GM19035 (cell line): ENCODE results near the gene BMP8A.
A peak's percentile ranks its signal among the peaks of the same experiment; 100 is the strongest.
"Not testable (repeated sequence)": the region's sequence is repeated elsewhere in the genome, so short reads cannot be mapped to it uniquely, and the experiment has no call there.

Source experiments
- ATAC-seq: cut with Tn5 transposase; IDR thresholded peaks from one replicate; pipeline ENCODE4 v1.9.1; 2021; ENCODE audit not compliant: unreplicated experiment

Gene BMP8A

DNA sequence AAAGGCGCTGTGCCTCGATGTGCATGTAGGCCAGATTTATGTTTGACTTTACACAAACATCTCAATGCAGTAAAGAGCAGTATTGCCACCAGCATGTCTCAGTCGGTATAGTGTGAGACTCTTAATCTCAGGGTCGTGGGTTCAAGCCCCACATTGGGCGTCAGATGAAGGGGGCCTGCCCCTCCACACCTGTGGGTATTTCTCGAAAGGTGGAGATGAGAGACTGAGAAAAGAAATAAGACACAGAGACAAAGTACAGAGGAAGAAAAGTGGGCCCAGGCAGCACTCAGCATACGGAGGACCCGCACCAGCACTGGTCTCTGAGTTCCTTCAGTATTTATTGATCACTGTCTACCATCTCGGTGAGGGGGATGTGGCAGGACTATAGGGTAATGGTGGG is 13.0 kb downstream of the BMP8A start:
- ATAC-seq = not testable (repeated sequence)

DNA sequence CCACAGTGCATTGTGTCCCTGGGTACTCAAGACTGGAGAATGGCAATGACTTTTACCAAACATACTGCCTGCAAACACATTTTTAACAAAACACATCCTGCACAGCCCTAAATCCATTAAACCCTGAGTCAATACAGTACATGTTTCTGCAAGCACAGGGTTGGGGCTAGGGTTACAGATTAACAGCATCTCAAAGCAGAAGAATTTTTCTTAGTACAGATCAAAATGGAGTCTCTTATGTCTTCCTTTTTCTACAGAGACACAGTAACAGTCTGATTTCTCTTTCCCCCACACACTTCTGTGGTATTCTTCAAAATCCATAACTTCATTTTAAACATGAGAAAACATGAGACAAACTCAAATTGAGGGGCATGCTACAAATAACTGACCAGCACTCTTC is 13.9 kb downstream of the BMP8A start:
- no peak for ATAC-seq

GRCh38 chr1:39507230-39507928 is 15.9 kb downstream of the BMP8A start:
- no peak for ATAC-seq

DNA sequence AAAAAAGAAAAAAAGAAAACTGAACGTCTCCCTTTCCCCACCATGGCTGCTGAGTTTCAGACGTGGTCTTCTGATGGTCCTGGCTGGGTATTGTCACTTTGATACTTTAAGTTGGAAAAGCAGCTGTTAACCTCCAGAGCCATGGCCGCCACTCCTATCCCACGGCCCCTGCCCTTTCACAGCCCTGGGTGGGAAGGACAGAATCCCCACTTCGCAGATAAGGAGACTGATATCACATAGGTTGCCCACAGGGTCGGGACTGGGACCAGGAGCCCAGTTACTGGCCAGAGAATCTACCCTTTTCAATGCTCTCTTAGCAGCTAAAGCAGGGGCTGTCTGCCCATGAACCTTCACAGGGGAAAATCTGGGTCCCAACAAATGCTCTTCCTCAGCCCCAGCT is 16.8 kb downstream of the BMP8A start:
- ATAC-seq = no peak

DNA sequence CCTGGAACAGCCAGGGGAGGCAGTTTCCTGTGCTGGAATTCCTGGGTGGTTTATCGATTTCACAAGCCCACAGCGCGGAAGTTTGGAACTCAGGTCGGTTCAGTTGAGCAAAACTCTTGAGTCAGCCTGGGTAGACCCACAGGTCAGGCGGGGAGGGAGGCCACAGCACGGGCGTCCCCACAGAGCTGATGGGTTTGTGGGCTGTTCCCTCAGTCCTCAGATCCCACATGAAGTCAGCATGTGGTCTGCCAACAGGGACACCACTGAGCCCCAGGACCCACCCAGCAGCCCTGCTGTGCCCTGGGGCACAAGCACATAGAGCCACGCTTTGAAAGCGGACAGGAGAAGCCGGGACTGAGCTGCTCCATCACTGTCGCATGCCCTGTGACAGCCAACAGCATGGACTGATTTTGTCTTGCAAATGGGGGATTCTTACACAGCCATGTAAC is 17.4 kb downstream of the BMP8A start:
- peak; percentile 15 for ATAC-seq

DNA sequence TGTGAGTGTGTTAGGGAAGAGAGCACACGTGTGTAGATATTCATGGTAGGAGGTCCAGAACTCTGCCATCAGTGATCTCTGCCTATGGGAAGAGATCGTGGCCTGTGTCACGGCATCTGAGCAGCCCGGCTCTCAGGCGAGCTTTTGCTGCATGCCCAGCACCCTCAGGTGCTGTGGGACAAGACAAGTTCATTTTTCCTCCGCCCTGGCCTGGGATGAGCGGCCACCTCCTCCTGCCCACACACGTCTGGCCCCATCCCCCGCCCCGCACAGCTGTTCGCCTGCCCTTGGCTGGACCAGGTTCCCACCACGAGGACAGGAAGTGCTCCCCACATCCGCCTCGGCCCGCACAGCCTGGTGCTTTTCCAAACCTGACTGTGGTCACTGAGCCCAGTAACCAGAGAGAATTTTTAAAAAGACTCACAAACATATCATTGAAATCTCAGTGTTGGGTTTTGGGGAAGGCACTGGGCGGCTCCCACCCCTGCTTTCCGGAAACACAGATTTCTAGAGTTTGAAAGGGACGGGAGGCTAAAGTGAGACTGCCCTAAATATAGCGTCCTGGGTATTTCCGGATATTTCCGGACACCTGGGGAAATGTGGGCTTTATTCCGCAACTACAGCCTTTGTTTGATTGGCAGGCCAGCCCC is 18.0 kb downstream of the BMP8A start:
- peak; percentile 63 for ATAC-seq

- not testable (repeated sequence) for ATAC-seq
Measured at GRCh38 chr1:39510570-39511186, 19.2 kb downstream of the BMP8A start.

- not testable (repeated sequence) for ATAC-seq
Measured at GRCh38 chr1:39511477-39511876, 20.0 kb downstream of the BMP8A start.

DNA sequence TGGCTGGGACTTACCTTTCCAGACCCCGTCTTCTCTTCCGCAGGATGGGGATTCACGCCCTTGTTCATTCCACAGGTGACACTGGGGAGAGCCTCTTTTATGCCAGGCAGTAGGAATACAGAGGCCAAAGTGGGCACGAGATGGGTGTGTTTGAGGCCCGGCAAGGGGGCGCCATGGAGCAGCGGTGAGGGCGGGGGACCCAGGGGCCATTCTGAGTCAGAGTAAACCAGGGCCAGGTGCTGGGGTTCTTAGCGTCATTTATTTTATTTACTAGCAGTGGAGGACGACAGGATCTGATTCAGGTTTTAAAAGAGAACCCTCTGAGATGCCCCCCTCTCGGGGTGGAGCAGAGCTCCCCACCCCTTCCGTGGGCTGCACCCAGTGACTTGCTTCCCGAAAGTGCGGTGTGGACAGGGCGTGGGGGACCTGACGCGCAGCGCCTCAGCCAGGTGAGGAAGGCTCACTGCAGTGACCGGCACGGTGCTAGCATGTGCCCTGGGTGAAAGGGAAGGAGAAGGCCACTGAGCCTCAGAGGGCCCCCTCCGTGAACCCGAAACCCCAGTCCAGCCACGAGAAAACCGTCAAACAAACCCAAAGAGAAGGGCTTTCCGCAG is 20.9 kb downstream of the BMP8A start:
- ATAC-seq = not testable (repeated sequence)

GRCh38 chr1:39514710-39515124 is 23.3 kb downstream of the BMP8A start:
- ATAC-seq = not testable (repeated sequence)

DNA sequence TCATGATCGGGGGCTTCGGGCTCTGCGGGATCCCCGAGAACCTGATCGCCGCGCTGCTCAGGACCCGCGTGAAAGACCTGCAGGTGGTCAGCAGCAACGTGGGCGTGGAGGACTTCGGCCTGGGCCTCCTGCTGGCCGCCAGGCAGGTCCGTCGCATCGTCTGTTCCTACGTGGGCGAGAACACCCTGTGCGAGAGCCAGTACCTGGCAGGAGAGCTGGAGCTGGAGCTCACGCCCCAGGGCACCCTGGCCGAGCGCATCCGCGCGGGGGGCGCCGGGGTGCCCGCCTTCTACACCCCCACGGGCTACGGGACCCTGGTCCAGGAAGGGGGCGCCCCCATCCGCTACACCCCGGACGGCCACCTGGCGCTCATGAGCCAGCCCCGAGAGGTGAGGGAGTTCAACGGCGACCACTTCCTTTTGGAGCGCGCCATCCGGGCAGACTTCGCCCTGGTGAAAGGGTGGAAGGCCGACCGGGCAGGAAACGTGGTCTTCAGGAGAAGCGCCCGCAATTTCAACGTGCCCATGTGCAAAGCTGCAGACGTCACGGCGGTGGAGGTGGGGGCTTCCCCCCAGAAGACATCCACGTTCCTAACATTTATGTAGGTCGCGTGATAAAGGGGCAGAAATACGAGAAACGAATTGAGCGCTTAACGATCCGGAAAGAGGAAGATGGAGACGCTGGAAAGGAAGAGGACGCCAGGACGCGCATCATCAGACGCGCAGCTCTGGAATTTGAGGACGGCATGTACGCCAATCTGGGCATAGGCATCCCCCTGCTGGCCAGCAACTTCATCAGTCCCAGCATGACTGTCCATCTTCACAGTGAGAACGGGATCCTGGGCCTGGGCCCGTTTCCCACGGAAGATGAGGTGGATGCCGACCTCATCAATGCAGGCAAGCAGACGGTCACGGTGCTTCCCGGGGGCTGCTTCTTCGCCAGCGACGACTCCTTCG is 24.0 kb downstream of the BMP8A start:
- not testable (repeated sequence) for ATAC-seq

DNA sequence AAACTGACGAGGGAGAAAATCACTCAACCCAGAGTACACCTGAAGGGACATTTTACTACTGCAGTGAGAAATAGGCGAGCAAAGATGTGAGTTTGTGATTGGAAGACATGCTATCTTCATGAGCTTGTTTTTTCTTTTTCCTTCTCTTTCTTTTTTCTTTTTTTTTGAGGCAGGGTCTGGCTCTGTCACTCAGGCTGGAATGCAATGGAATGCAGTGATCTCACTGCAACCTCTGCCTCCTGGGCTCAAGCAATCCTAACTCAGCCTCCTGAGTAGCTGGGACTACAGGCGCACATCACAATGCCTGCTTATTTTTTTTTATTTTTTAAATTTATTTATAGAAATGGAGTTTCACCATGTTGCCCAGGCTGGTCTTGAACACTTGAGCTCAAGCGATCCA is 25.4 kb downstream of the BMP8A start:
- not testable (repeated sequence) for ATAC-seq

GRCh38 chr1:39517936-39518335 is 26.5 kb downstream of the BMP8A start:
- not testable (repeated sequence) for ATAC-seq

GRCh38 chr1:39519376-39519775 is 27.9 kb downstream of the BMP8A start:
- not testable (repeated sequence) for ATAC-seq

DNA sequence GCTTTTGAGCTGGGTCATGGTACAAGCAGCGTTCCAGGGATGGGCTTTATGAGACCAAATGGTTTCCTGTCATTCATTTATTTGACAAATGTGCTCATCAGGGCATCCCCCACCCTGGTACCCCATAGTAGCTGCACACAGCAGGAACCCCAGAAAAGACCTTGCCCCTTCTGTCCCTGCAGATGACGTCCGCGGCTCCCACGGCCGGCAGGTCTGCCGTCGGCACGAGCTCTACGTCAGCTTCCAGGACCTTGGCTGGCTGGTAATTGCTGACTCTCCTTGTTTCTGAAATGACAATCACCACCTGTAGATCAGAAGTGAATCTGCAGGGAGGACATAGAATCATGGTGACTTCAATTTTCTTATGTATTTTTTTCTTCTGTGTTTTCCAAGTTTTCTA is 30.8 kb downstream of the BMP8A start:
- not testable (repeated sequence) for ATAC-seq

DNA sequence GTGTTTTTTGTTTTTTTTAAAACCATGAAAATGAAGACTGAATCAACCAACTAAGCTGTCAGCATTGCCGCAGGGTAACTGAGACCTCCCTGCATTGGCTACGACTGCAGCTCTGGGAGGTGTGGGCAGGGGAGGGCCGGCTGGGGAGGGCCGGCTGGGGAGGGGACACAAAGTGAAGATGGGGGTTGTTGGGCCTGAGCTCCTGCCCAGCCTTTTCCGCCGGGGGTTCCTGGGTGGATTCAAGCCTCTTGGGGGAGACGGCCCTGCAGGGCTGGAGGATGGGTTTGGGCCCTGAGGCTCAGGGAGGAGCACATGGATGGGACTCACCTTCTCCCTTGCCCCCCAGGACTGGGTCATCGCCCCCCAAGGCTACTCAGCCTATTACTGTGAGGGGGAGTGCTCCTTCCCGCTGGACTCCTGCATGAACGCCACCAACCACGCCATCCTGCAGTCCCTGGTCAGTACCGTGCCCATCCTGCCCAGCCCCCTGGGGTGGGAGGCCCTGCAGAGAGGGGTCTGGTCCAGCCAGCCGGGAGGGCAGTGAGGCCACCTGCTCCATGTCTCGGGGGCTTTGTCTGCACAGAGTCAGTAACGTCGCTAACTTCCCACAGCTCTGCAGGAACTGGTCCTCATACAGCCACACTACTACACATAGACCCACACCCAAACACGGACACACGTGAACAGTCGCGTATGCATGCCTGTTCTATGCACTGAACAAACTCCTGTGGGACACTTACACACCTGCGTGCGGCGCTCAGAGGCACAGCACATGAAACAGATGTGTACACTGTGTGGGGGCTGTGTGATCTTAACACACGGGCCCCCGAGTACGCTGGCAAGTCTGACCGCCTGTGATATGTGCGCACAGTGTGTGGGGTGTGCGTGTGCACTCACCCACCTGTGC is 31.5 kb downstream of the BMP8A start:
- ATAC-seq = no peak

DNA sequence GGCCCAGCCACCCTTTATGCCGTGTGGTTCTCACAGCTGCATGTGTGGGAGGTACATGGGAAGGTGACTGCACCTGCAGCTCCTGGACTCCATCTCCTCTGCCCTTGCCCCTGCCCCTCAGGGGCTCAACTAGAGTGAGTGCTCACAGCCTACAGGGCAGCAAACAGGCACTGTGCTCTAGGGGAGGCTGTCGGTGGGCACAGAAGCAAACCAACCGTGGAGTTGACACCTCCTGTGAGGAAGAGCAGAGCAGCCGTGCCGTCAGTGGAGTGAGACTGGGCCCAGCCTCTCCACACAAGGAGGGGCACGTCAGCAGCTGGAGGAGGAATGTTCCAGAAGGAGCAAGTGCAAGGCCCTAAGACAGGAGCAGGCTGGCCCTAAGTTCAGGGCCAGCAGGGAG is 32.7 kb downstream of the BMP8A start:
- ATAC-seq = no peak

DNA sequence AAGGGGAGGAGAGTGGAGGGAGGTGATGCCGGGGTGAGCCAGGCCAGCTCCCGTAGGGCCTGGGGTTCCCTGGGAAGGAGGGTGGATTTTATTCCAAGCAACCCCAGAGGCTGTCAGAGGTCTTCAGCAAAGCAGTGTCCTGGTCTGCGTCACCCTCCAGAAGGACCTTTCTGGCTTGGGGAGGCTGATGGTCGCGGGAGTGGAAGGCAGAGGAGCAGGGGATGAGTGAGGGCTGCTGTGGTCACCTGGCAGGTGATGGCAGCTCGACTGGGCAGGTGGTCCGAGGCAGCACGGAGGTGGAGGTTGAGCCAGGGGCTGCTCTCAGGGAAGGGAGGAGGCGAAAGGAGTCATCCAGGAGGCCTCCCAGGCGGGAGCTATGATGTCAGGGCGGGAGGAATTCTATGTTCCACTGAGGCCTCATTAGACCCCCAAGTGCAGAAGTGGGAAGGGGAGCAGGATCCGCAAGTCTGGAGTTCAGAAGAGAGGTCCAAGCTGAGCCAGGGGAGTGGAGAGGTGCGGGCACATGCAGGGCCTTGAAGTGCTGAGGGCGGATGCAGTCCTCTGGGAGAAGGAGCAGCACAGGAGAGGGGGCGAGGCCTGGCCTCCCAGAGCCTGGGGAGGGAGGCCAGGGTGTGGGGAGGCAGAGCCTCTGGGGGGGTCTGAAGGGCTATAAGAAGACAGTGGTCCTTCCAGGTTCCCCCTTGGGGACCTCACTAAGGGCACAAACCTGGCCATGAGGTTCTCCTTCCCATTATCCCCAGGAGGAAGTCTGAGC is 33.3 kb downstream of the BMP8A start:
- no peak for ATAC-seq
